Central memory CD8-positive, alpha-beta T cell (primary cell): ENCODE results near the gene PSG6.
"Not testable (repeated sequence)": the region's sequence is repeated elsewhere in the genome, so short reads cannot be mapped to it uniquely, and the experiment has no call there.

Experiments used
- ATAC-seq: fragments of 150-1000 bp; cut with Tn5 transposase; replicated peaks from 2 replicates; pipeline ENCODE4 v1.10.0; 2022; ENCODE audit warnings: mild to moderate bottlenecking, moderate FRiP score, moderate number of reproducible peaks; ENCODE audit not compliant: poor library complexity, severe bottlenecking; ENCODE audit errors: extremely low read depth
- DNase-seq, 2 donors: peaks; one replicate each; pipeline ENCODE4 v3.0.0; 2021; ENCODE audit warnings: low spot score in 2 of 2
- H3K27ac Mint-ChIP-seq: one replicate; pipeline ENCODE4 v1.8.0; 2022; ENCODE audit warnings: low read depth, mild to moderate bottlenecking, moderate library complexity, mixed read lengths
- H3K27me3 Mint-ChIP-seq: one replicate; pipeline ENCODE4 v1.8.0; 2022; ENCODE audit warnings: mixed read lengths
- H3K36me3 Mint-ChIP-seq: one replicate; pipeline ENCODE4 v1.8.0; 2022; ENCODE audit warnings: mild to moderate bottlenecking, moderate library complexity, mixed read lengths; ENCODE audit not compliant: insufficient read depth
- H3K4me1 Mint-ChIP-seq: one replicate; pipeline ENCODE4 v1.8.0; 2022; ENCODE audit warnings: mixed read lengths
- H3K4me3 Mint-ChIP-seq: one replicate; pipeline ENCODE4 v1.8.0; 2022; ENCODE audit warnings: mild to moderate bottlenecking, moderate library complexity, mixed read lengths
- H3K9me3 Mint-ChIP-seq: one replicate; pipeline ENCODE4 v1.8.0; 2022; ENCODE audit warnings: mixed read lengths

PSG6 gene

GRCh38 chr19:42917634-42918033 lies at the start of gene PSG6:
PSG6 (minus strand) TSS chr19:42917894; CDS start chr19:42917792, 102 bp downstream.
- not testable (repeated sequence) for H3K4me1 Mint-ChIP-seq, H3K27ac Mint-ChIP-seq, DNase-seq, H3K36me3 Mint-ChIP-seq, H3K9me3 Mint-ChIP-seq, H3K4me3 Mint-ChIP-seq, ATAC-seq
- H3K27me3 Mint-ChIP-seq = peaks cover 40% of the 10 kb centered on the region

- DNase-seq = no peak
- no peak for ATAC-seq
- Mint-ChIP-seq H3K4me3 (no peak overlapping the region), H3K36me3 (no peaks in the 10 kb centered on the region), H3K4me1 (no peaks in the 10 kb centered on the region), H3K9me3 (no peaks in the 10 kb centered on the region), H3K27ac (no peak overlapping the region), H3K27me3 (peaks cover 25% of the 10 kb centered on the region)
Measured at GRCh38 chr19:42965176-42965575, 47.5 kb upstream of the PSG6 start.

- ATAC-seq (no peak), DNase-seq (no peak)
- Mint-ChIP-seq H3K9me3 (no peaks in the 10 kb centered on the region), H3K36me3 (no peaks in the 10 kb centered on the region), H3K27me3 (peaks cover 35% of the 10 kb centered on the region), H3K4me1 (no peaks in the 10 kb centered on the region), H3K4me3 (no peak overlapping the region), H3K27ac (no peak overlapping the region)
Measured at GRCh38 chr19:42961119-42961518, 43.4 kb upstream of the PSG6 start.

DNA sequence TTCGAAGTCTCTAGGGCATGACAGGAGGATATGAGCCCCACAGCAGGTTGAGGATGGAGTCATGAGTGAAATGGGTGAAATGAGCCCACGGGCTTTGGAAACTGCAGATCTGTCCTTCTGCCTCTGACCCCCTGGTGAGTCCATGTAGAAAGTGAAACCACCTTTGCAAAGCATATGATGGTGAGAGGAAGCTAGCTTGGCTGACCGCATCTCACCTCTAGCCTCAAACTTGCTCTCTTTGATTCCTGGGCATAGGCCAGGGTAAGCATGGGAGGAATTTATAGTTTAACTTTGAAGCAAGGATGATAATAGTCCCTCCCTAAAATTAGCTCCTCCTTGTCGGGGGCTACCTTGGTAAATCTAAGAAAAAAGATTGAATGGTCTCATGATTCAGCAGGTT lies 34.4 kb upstream of the PSG6 start:
- H3K27me3 Mint-ChIP-seq = peaks cover 54% of the 10 kb centered on the region
- not testable (repeated sequence) for DNase-seq, ATAC-seq, H3K4me3 Mint-ChIP-seq, H3K9me3 Mint-ChIP-seq, H3K27ac Mint-ChIP-seq, H3K36me3 Mint-ChIP-seq, H3K4me1 Mint-ChIP-seq

DNA sequence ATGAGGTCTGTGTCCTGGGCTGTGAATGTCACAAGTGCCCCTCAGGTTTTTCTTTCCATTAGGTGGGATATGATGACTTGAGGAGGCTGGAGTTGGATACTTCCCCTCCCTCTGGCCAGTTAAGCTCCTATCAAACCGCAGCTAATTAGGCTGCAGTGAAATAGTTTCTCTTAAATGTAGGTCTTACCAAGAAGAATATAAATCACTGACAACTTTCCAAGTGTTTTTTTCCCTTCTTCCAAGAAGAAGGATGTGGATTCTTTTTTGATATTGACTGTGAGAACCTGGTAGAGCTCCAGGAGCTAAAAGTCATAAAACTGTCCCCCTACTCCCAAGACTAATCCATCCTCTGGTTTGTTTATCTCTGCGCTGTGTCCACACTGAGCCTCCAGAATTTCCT lies 33.8 kb upstream of the PSG6 start:
- not testable (repeated sequence) for ATAC-seq, H3K4me1 Mint-ChIP-seq, H3K36me3 Mint-ChIP-seq, H3K9me3 Mint-ChIP-seq, DNase-seq, H3K4me3 Mint-ChIP-seq, H3K27ac Mint-ChIP-seq
- H3K27me3 Mint-ChIP-seq = peaks cover 57% of the 10 kb centered on the region

GRCh38 chr19:42942187-42942789 lies 24.6 kb upstream of the PSG6 start:
- no peak for DNase-seq
- H3K9me3 Mint-ChIP-seq = no peaks in the 10 kb centered on the region
- no peak overlapping the region for H3K27ac Mint-ChIP-seq
- no peak overlapping the region for H3K4me3 Mint-ChIP-seq
- no peak for ATAC-seq
- no peaks in the 10 kb centered on the region for H3K36me3 Mint-ChIP-seq
- no peaks in the 10 kb centered on the region for H3K4me1 Mint-ChIP-seq
- H3K27me3 Mint-ChIP-seq = peaks cover 77% of the 10 kb centered on the region

DNA sequence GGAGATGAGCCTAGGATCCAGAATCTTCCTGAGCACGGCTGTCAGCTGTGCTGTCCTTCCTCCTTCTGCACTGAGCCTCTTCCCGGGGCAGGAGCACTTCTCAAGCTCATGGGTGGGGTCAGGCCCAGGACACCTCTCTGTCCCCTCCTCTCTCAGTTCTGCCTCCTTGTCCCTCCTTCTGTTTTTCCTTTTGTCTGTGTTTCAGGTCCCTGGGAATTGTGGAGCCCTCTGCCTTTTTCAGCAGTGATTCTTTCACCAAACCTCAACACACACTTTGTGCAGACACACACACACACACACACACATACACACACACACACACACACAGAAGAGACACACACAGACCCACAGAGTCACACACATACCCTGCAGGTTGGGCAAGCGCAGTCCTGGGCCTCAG lies 19.4 kb upstream of the PSG6 start, which contains the start of gene PSG7:
TSS of gene PSG7 (minus strand) at position 101 of the 400 bp plus-strand sequence. CDS start 131 bp downstream, outside the sequence.
- H3K4me1 Mint-ChIP-seq, H3K9me3 Mint-ChIP-seq, DNase-seq, H3K27ac Mint-ChIP-seq, H3K4me3 Mint-ChIP-seq, H3K36me3 Mint-ChIP-seq, ATAC-seq: not testable (repeated sequence)
- H3K27me3 Mint-ChIP-seq = peaks cover 59% of the 10 kb centered on the region

DNA sequence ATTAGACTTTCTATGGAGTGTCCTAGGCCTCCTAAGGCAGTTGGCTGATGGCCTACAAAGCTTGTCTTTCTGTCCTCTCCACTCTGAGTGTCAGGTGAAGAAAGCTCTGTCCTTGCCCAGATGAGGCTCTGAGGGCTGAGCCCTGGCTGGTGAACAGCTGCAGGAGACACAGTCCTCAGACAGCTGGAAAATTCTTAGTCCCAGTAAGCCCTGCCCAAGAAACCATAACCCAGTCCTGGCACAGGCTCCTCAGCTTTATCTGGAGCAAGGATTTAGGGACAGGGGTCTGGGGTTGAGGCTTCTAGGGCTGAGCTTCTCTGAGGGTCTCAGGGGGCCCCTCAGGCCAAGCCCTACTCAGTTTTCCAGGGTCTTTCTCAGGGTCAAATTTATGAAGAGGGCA lies 17.0 kb upstream of the PSG6 start:
- not testable (repeated sequence) for H3K4me1 Mint-ChIP-seq, H3K4me3 Mint-ChIP-seq, ATAC-seq, H3K36me3 Mint-ChIP-seq, H3K27ac Mint-ChIP-seq, DNase-seq, H3K9me3 Mint-ChIP-seq
- H3K27me3 Mint-ChIP-seq = peaks cover 37% of the 10 kb centered on the region

- H3K36me3 Mint-ChIP-seq, H3K27ac Mint-ChIP-seq, H3K4me3 Mint-ChIP-seq, H3K4me1 Mint-ChIP-seq, ATAC-seq, DNase-seq, H3K9me3 Mint-ChIP-seq: not testable (repeated sequence)
- peaks cover 34% of the 10 kb centered on the region for H3K27me3 Mint-ChIP-seq
Measured at GRCh38 chr19:42934183-42934582, 16.5 kb upstream of the PSG6 start.

- not testable (repeated sequence) for H3K27ac Mint-ChIP-seq, H3K4me1 Mint-ChIP-seq, H3K4me3 Mint-ChIP-seq, H3K36me3 Mint-ChIP-seq, ATAC-seq, DNase-seq, H3K9me3 Mint-ChIP-seq
- H3K27me3 Mint-ChIP-seq = peaks cover 37% of the 10 kb centered on the region
Measured at GRCh38 chr19:42933412-42933811, 15.7 kb upstream of the PSG6 start.

- ATAC-seq, H3K4me3 Mint-ChIP-seq, H3K9me3 Mint-ChIP-seq, DNase-seq, H3K4me1 Mint-ChIP-seq, H3K27ac Mint-ChIP-seq, H3K36me3 Mint-ChIP-seq: not testable (repeated sequence)
- H3K27me3 Mint-ChIP-seq = peaks cover 34% of the 10 kb centered on the region
Measured at GRCh38 chr19:42932485-42933101, 14.9 kb upstream of the PSG6 start.

DNA sequence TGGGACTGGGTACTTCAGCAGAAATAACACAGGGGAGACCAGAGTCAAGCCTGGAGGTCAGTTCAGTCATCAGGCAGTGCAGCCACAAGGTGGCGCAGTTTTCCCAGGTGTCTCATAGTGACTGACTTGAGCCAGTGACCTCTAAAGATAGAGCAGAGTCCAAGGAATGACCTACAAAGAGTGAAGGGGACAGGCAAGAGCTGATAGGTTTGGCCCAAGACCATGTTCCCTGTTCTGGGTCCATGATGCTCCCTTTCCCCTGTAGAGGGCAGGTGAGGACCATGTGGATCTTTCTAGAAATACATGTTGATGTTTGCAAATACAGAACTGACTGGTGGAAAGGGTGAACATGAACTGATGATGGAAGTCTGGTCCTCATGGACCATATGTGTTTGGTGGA lies 12.5 kb upstream of the PSG6 start:
- not testable (repeated sequence) for H3K27ac Mint-ChIP-seq, ATAC-seq, H3K9me3 Mint-ChIP-seq, H3K36me3 Mint-ChIP-seq, H3K4me3 Mint-ChIP-seq, H3K4me1 Mint-ChIP-seq, DNase-seq
- H3K27me3 Mint-ChIP-seq = peaks cover 36% of the 10 kb centered on the region

GRCh38 chr19:42928896-42929295 lies 11.2 kb upstream of the PSG6 start:
- Mint-ChIP-seq H3K27ac (no peak overlapping the region), H3K36me3 (no peaks in the 10 kb centered on the region), H3K9me3 (no peaks in the 10 kb centered on the region), H3K4me1 (no peaks in the 10 kb centered on the region), H3K27me3 (peaks cover 36% of the 10 kb centered on the region), H3K4me3 (no peak overlapping the region)
- DNase-seq (no peak), ATAC-seq (no peak)
